Measurements from ENCODE around the gene CR1.
"Not testable (repeated sequence)": the region's sequence is repeated elsewhere in the genome, so short reads cannot be mapped to it uniquely, and the experiment has no call there.

Gene CR1

DNA sequence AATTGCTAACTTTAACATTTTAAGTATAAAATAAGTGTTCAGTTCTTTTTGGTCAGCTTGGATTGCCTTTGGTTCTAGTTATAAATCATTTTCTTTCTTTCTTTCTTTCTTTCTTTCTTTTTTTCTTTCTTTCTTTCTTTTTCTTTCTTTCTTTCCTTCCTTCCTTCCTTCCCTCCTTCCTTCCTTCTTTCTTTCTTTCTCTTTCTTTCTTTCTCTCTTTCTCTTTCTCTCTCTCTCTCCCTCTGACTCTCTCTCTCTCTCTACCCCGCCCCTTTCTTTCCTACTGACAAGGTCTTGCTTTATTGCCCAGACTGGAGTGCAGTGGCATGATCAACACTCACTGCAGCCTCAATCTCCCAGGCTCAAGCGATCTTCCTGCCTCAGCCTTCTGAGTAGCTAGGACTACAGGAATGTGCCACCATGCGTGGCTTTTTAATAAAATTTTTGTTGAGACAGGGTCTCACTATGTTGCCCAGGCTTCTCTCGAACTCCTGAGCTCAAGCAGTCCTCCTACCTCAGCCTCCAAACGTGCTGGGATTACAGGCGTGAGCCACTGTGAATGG is 187.0 kb downstream of the CR1 start:
- DNase-seq = not testable (repeated sequence)

DNA sequence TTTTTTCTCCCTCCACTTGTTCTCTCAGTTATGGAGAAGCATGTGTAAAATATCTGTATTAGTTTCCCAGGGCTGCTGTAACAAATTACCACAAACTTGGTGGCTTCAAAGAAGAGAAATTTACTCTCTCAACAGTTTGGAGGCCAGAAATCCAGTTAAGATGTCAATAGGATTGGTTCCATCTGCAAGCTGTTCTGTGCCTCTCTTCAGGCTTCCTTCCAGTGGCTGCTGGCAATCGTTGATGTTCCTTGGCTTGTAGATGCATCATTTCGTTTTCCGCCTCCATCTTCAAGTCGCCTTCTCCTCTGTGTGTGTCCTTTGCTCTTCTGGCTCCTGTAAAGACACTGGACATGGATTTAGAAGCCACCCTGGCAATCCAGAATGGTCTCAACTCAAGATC is 194.6 kb downstream of the CR1 start:
- not testable (repeated sequence) for DNase-seq

GRCh38 chr1:207691010-207691409 is 195.1 kb downstream of the CR1 start:
- DNase-seq = no peak

Data from NCI-H2227 treated with DMSO at 0.1 percent for 48 hours (cell line).